WTC11 (cell line): Measurements from ENCODE around the gene CA7. TPM values are rescaled to one million over a fixed set of nuclear protein-coding genes. Genes with fewer than 3 reads are reported as not detected.

Experiments used
- ATAC-seq: fragments of 200-7000 bp; cut with Tn5 transposase; 2 replicates; pipeline ENCODE4 v1.10.0; 2021; ENCODE audit warnings: mild to moderate bottlenecking, moderate library complexity
- CTCF ChIA-PET: fragments of 300-600 bp; sonication (Branson Sonifier 250); formaldehyde crosslinking; loops from one replicate; lab custom pipeline; 2021; ENCODE audit warnings: antibody characterized with exemption; lab: Charles Lee
- POLR2A ChIA-PET: fragments of 350-600 bp; sonication (Branson Sonifier 250); formaldehyde crosslinking; loops from one replicate; lab custom pipeline; 2021; ENCODE audit warnings: antibody characterized with exemption; lab: Charles Lee
- DNase-seq: peaks from one replicate; pipeline ENCODE4 v3.0.0; 2021; ENCODE audit warnings: low spot score
- H3K27ac Mint-ChIP-seq: 2 replicates; pipeline ENCODE4 v1.8.0; 2021; ENCODE audit warnings: mixed read lengths
- H3K27me3 Mint-ChIP-seq: 2 replicates; pipeline ENCODE4 v1.8.0; 2021; ENCODE audit warnings: low read depth, mild to moderate bottlenecking, moderate library complexity, mixed read lengths
- H3K36me3 Mint-ChIP-seq: 2 replicates; pipeline ENCODE4 v1.8.0; 2021; ENCODE audit warnings: mixed read lengths
- H3K4me1 Mint-ChIP-seq: 2 replicates; pipeline ENCODE4 v1.8.0; 2022; ENCODE audit warnings: mixed read lengths
- H3K4me3 Mint-ChIP-seq: 2 replicates; pipeline ENCODE4 v1.8.0; 2021; ENCODE audit warnings: mild to moderate bottlenecking, moderate library complexity, mixed read lengths
- H3K9me3 Mint-ChIP-seq: 2 replicates; pipeline ENCODE4 v1.8.0; 2021; ENCODE audit warnings: mixed read lengths
- AR ChIP-seq: fragments of 250-450 bp; sonication (Bioruptor Pico); IDR thresholded peaks from 2 replicates; pipeline ENCODE4 v1.9.0; 2021; ENCODE audit warnings: mild to moderate bottlenecking
- ARID4B ChIP-seq: sonication (generic); formaldehyde crosslinking; IDR thresholded peaks from 2 replicates; pipeline ENCODE4 v1.8.0; 2023; ENCODE audit warnings: missing genetic modification reagents, mild to moderate bottlenecking, borderline replicate concordance
- ATF1 ChIP-seq: sonication (generic); formaldehyde crosslinking; IDR thresholded peaks from 2 replicates; pipeline ENCODE4 v1.8.1; 2023; ENCODE audit warnings: mild to moderate bottlenecking, moderate library complexity, missing genetic modification reagents
- ATF2 ChIP-seq: sonication (generic); formaldehyde crosslinking; IDR thresholded peaks from 2 replicates; pipeline ENCODE4 v1.8.1; 2022; ENCODE audit warnings: low read depth, missing genetic modification reagents, borderline replicate concordance
- E2F5 ChIP-seq: sonication (generic); formaldehyde crosslinking; IDR thresholded peaks from 2 replicates; pipeline ENCODE4 v1.8.1; 2022; ENCODE audit warnings: mild to moderate bottlenecking, moderate library complexity, missing genetic modification reagents
- FOXJ3 ChIP-seq: sonication (generic); formaldehyde crosslinking; IDR thresholded peaks from 2 replicates; pipeline ENCODE4 v1.9.0; 2021; ENCODE audit warnings: missing genetic modification reagents, mild to moderate bottlenecking, borderline replicate concordance
- GRHL2 ChIP-seq: fragments of 250-450 bp; sonication (Bioruptor Pico); IDR thresholded peaks from 2 replicates; pipeline ENCODE4 v1.8.0; 2022; ENCODE audit warnings: mild to moderate bottlenecking, moderate library complexity; ENCODE audit not compliant: insufficient replicate concordance, severe bottlenecking
- HMGXB4 ChIP-seq: sonication (generic); formaldehyde crosslinking; IDR thresholded peaks from 2 replicates; pipeline ENCODE4 v1.8.1; 2023; ENCODE audit warnings: mild to moderate bottlenecking, moderate library complexity, missing genetic modification reagents
- IRF1 ChIP-seq: sonication (generic); formaldehyde crosslinking; IDR thresholded peaks from 2 replicates; pipeline ENCODE4 v1.8.0; 2023; ENCODE audit warnings: missing genetic modification reagents
- JUN ChIP-seq: sonication (generic); formaldehyde crosslinking; IDR thresholded peaks from 2 replicates; pipeline ENCODE4 v1.8.0; 2023; ENCODE audit warnings: mild to moderate bottlenecking, missing genetic modification reagents
- NFATC4 ChIP-seq: fragments of 250-450 bp; sonication (Bioruptor Pico); IDR thresholded peaks from 2 replicates; pipeline ENCODE4 v1.9.0; 2021; ENCODE audit warnings: mild to moderate bottlenecking
- SOX15 ChIP-seq: fragments of 250-450 bp; sonication (Bioruptor Pico); IDR thresholded peaks from 2 replicates; pipeline ENCODE4 v1.9.0; 2021; ENCODE audit warnings: mild to moderate bottlenecking
- TP53 ChIP-seq: sonication (generic); formaldehyde crosslinking; IDR thresholded peaks from 2 replicates; pipeline ENCODE4 v1.8.1; 2023; ENCODE audit warnings: mild to moderate bottlenecking, missing genetic modification reagents
- ZMAT4 ChIP-seq: fragments of 250-450 bp; sonication (Bioruptor Pico); IDR thresholded peaks from 2 replicates; pipeline ENCODE4 v1.9.0; 2021; ENCODE audit warnings: mild to moderate bottlenecking
- ZNF232 ChIP-seq: sonication (generic); formaldehyde crosslinking; IDR thresholded peaks from 2 replicates; pipeline ENCODE4 v1.8.0; 2022; ENCODE audit warnings: mild to moderate bottlenecking, missing genetic modification reagents
- ZNF263 ChIP-seq: sonication (generic); formaldehyde crosslinking; IDR thresholded peaks from 2 replicates; pipeline ENCODE4 v1.8.1; 2022; ENCODE audit warnings: low read depth, mild to moderate bottlenecking, moderate library complexity, missing genetic modification reagents
- ZNF281 ChIP-seq: sonication (generic); formaldehyde crosslinking; IDR thresholded peaks from 2 replicates; pipeline ENCODE4 v1.8.0; 2023; ENCODE audit warnings: mild to moderate bottlenecking, missing genetic modification reagents
- ZNF425 ChIP-seq: fragments of 250-450 bp; sonication (Bioruptor Pico); conservative IDR thresholded peaks from 2 replicates; pipeline ENCODE4 v1.9.0; 2021; ENCODE audit warnings: mild to moderate bottlenecking
- total RNA-seq: library from RNA; stranded (reverse); gene quantifications from 3 replicates; pipeline ENCODE4 v1.2.3, GENCODE V29; 2021

Gene CA7
- total RNA-seq, 1 experiment from 2014 or later, result 1.6 TPM

- no peaks in the 10 kb centered on the region for H3K36me3 Mint-ChIP-seq
- TF ChIP-seq ARID4B (no peak), FOXJ3 (CRISPR knock-in tag) (no peak), ATF1 (CRISPR knock-in tag) (no peak), IRF1 (no peak), ZNF281 (CRISPR knock-in tag) (no peak), JUN (CRISPR knock-in tag) (no peak), ZNF232 (CRISPR knock-in tag) (no peak), AR (no peak), E2F5 (CRISPR knock-in tag) (no peak), ZMAT4 (CRISPR knock-in tag) (no peak), ZNF263 (no peak), TP53 (CRISPR knock-in tag) (no peak), GRHL2 (CRISPR knock-in tag) (no peak), ZNF425 (CRISPR knock-in tag) (no peak), SOX15 (CRISPR knock-in tag) (no peak), NFATC4 (CRISPR knock-in tag) (no peak), HMGXB4 (CRISPR knock-in tag) (no peak), ATF2 (CRISPR knock-in tag) (no peak)
- DNase-seq, result no peak
- no peak overlapping the region for H3K27ac Mint-ChIP-seq
- peaks cover 9% of the 10 kb centered on the region for H3K4me1 Mint-ChIP-seq
- no peak overlapping the region for H3K4me3 Mint-ChIP-seq
- ChIA-PET CTCF (interaction anchor here (0.7 to 4.0 kb wide), 8 partner anchors 17 to 242 kb away, joined by 3 to 70 read pairs (median 6); partner anchors contain the start of gene NAE1), POLR2A (no interaction called here)
- ATAC-seq, result no peak
- H3K27me3 Mint-ChIP-seq, result peaks cover 33% of the 10 kb centered on the region
- H3K9me3 Mint-ChIP-seq, result no peaks in the 10 kb centered on the region
These were observed 6.1 kb downstream of the CA7 start for GRCh38 chr16:66850115-66850815.
